Esophagus muscularis mucosa (tissue), 4 donors: Measurements from ENCODE around the gene XYLT1.

Source experiments
- CTCF ChIP-seq, 3 experiments: fragments of 200-600 bp in 2 of 3; fragments of 450-650 bp in 1 of 3; sonication (generic) in 2 of 3; IDR thresholded peaks; one replicate each; pipeline ENCODE4 v1.5.1; 2017 to 2019; ENCODE audit warnings: antibody characterized with exemption in 3 of 3, mild to moderate bottlenecking in 2 of 3, moderate library complexity in 1 of 3
- EP300 ChIP-seq: sonication (generic); formaldehyde crosslinking; IDR thresholded peaks from one replicate; pipeline ENCODE4 v1.6.1; 2017; ENCODE audit warnings: antibody characterized with exemption
- POLR2AphosphoS5 ChIP-seq, 2 donors: sonication (generic); formaldehyde crosslinking; IDR thresholded peaks; one replicate each; pipeline ENCODE4 v1.6.1; 2017; ENCODE audit warnings: antibody characterized with exemption in 2 of 2

- TF ChIP-seq CTCF (IDR thresholded peaks at IDR 0.05) (no peak), EP300 (no peak), POLR2AphosphoS5 (IDR thresholded peaks at IDR 0.05) (no peak)
Observed at GRCh38 chr16:17294856-17295255, 175.9 kb downstream of the XYLT1 start.
